GM19397 (cell line): Measurements from ENCODE around the gene CDR2.
"Not testable (repeated sequence)": the region's sequence is repeated elsewhere in the genome, so short reads cannot be mapped to it uniquely, and the experiment has no call there.

Experiments
- ATAC-seq: cut with Tn5 transposase; IDR thresholded peaks from one replicate; pipeline ENCODE4 v1.9.1; 2021; ENCODE audit warnings: mild to moderate bottlenecking, moderate library complexity; ENCODE audit not compliant: unreplicated experiment

Gene CDR2

GRCh38 chr16:22374311-22375116, at the start of gene CDR2:
Gene CDR2 (minus strand): TSS chr16:22374619. CDS start chr16:22374309, 310 bp downstream.
- ATAC-seq = peak; percentile 93

DNA sequence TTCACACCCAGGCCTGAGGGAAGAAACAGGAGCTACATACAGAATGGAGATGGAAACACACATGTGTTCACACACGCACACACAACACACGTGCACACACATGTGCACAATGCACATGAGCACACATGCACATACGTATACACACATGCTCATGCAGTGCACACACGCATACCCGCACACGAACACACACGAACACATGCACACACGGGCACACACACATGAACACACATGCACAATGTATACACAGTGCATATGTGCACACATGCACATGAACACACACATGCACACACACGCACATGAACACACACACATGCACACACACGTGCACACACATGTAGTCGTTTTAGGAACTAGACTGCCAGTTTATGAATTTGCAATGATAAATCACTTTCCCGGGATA, 49.3 kb upstream of the CDR2 start:
- no peak for ATAC-seq

DNA sequence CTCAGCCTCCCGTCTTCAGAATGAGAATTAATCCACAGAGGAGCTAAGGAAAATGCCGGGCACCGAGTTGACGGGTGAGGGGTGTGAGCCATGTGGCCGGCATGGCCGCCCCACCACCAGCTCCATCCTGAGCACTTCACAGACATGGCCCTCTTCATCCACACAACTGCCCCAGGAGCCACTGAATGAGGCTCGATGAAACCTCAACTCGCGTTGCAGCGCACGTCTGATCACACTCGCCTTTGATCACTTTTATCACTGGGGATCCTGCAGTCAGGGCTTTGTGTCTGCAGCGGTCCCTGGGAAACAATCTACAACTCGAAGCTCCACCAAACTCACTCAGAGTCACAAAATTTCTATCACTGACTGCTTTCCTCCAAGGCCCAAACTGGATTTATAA, 46.7 kb upstream of the CDR2 start:
- ATAC-seq = no peak

DNA sequence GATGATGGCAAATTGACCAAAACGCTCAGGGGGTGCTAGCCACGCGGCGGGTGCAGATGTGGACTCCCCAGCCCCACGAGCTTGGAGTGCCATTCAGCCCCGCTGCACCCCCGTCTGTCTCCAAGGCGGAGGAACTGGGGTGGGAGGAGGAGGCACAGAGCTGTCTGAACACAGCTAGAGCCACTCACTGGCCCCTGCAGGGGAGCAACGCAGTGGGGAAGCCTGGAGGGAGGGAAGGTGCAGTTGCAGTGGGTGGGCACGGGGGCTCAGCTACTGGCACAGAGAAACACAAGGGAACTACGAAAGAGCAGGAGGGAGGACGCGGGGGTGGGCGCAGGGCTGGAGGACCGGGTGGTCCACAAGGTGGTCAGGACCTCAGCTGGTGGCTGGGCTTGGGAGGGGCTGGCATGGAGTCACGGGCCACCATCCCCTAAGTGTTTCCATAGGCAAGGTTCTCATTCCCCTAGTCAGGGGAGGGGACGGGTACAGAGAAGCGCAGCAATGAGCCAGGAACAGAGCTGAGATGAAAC, 46.3 kb upstream of the CDR2 start:
- no peak for ATAC-seq

- ATAC-seq = no peak
Measured at GRCh38 chr16:22419908-22420307, 45.5 kb upstream of the CDR2 start.

GRCh38 chr16:22418826-22419225, 44.4 kb upstream of the CDR2 start:
- ATAC-seq = no peak

GRCh38 chr16:22417798-22418197, 43.4 kb upstream of the CDR2 start:
- not testable (repeated sequence) for ATAC-seq

GRCh38 chr16:22417019-22417418, 42.6 kb upstream of the CDR2 start:
- no peak for ATAC-seq

- no peak for ATAC-seq
Measured at GRCh38 chr16:22413819-22414218, 39.4 kb upstream of the CDR2 start.

DNA sequence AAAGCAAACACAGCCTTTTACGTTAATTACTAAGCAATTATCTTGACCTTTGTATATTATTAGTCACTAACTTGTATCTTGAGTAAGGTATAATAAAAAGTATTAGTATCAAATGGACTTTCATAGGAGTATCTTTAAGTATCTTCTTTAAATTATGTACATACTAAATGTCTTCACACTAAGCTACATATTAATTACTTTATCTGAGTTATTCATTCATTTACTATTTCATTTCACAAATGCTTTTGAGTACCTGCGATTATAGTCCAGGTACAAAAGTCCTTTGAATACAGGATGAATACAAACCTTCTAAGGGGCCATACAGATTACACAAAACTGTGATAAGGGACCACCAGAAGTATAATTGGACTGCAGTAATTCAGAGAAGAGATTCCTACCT, 33.1 kb upstream of the CDR2 start:
- ATAC-seq = no peak

- no peak for ATAC-seq
Measured at GRCh38 chr16:22402191-22402590, 27.8 kb upstream of the CDR2 start.

DNA sequence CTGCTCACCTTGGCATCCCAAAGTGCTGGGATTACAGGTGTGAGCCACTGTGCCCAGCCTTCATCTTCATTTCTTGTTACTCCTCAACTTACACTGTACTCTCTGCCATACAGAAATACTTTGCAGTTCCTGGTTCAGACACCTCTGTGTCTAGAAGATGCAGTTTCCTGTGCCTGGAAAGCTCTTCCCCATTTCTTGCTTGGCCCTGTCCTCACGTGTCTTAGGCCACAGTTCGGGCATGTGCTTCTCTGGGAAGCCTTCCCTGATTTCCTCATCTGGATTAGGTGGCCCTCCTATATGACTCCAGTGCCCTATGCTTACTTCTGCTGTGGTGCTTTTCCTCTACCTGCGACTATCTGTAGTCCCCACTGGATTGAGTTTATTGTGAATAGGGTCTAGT, 26.5 kb upstream of the CDR2 start:
- no peak for ATAC-seq

DNA sequence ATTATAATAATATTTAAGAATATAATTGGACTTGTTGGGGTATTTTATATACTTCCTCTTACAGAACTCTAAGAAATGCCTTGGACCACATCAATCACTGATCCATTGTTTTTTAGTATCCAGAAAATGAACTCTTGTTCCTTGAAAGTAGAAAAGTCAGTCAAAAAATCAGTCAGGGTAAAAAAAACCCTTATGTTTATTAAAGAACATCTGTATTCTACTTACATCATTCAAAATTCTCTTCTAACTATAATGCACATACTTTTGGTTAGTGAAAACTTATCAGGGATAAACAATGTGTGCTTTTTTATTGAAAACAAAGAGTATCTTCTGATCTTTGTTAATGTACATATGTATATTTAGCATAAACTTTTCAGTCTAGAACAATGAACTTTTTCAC, 23.5 kb upstream of the CDR2 start:
- ATAC-seq = no peak

DNA sequence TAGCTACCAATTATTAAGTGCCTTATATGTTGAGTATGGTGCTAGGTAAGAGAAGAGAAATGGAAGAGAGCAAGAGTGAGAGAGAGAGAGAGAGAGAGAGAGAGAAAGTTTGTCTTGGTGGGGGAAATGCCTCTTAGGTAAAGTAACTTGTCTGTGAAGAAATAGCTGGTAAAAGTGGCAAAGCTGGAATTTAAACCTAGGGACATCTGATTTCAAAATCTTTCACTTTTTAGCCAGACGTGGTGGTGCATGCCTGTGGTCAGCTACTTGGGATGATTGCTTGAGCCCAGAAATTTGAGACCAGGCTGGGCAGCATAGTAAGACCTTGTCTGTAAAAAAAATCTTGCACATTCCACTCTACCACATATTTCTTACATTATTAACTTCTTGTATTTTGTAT, 23.0 kb upstream of the CDR2 start:
- ATAC-seq = no peak

DNA sequence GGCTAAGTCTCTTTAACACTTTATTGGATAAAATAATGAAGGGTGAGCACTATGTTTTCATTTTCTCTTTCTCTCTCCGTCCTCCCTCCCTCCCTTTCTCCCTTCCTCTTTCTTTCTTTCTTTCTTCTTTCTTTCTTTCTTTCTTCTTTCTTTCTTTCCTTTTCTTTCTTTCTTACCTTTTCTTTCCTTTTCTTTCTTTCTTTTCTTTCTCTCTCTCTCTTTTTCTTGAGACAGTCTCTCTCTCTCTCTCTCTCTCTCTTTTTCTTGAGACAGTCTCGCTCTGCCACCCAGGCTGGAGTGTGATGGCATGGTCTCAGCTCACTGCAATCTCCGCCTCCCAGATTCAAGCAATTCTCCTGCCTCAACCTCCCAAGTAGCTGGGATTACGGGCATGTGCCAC, 21.5 kb upstream of the CDR2 start:
- ATAC-seq = no peak

- no peak for ATAC-seq
Measured at GRCh38 chr16:22394121-22394520, 19.7 kb upstream of the CDR2 start.

DNA sequence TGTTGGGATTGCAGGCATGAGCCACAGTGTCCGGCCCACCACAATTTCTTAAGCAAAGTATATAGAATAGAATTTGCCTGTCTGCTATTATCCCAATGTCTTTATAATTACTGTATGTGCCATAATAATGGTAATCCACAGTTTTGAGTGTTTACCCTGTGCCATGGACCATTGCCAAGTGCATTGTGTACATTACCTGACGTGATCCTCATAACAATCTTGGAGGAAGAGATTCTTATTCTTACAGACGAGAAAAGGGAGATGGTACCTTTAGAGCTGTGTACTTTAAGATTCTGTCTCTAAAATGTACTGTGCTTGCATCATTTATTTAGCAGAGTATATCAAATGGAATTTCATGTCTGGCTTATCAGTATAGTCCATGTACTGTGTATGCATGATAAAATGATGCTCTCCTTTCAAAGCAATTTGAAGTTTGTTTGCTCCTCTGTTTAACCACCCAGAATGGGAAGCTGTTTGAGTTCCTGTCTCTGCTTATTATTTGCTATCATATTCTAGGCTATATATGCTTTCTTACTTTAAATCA, 13.8 kb upstream of the CDR2 start:
- no peak for ATAC-seq

DNA sequence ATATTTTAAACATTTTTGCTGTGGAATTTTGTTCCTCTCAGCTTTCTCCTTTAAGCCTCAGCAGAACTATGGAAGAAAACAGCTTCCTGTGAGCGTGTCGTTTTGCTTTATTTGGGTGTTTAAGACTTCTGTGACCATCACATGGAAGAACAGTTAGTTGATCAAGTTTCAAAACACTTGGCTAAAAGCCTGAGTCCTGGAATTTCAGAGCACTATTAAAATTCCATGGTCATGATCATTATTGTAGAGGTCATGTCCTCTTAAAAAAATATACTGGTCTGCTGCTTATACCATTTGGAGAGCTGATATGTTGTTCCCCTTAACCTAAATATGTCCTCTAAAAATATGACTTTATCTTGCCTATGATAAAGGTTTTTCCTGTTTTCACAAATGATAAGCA, 12.6 kb upstream of the CDR2 start:
- no peak for ATAC-seq

GRCh38 chr16:22385196-22385595, 10.8 kb upstream of the CDR2 start:
- ATAC-seq = no peak

DNA sequence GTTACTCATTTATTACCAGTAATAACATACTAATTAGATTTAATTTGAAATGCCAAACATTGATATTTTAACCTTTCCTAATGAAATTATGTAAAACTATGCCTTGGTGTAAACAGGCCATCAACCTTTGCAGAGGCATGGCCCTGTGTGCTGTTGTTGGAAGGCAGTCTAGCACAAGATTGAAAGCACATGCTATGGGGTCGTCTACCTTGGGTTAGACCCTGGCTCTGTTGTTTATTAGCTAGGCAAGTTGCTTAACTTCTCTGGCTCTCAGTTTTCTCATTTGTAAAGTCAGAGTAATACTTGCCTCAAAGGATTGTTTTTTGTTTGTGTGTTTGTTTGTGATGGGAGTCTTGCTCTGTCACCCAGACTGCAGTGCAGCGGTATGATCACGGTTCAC, 9.4 kb upstream of the CDR2 start:
- no peak for ATAC-seq

DNA sequence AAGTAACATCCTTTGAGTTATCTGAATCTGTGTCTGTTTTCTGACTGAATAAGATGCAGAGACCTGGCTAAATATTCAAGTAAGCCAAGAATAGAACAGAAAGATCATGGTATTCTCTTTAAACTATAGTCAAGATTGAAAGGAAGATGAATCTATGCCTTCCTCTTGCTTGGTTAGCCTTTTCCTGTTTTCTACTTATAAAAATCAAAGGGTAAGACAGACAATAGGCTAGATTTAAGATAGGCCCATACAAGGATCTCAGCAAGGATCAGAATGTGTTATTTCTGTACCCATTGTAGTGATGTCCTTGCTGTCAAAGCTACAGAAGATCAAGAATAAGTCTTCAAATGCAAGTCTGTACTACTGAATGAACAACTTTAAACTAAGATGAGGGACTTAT, 7.0 kb upstream of the CDR2 start:
- ATAC-seq = no peak

DNA sequence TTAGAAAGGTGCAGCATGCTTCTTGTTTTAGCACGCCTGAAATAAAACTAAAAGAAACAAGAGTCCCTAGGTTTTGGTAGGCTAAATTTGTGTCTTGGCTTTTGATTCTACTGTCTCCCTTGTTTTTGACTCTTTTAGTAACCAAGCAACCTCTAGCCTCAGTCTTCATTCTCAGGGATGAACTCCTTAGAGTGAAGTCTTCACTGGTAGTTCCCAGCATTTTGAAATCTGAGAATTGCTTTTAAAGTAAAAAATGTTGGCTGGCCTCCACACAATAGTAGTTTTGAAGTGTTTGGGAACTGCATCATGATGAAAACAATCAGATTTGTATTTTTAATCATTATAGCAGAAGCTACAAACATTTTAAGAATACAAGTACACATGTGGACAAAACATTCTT, 6.1 kb upstream of the CDR2 start:
- no peak for ATAC-seq

DNA sequence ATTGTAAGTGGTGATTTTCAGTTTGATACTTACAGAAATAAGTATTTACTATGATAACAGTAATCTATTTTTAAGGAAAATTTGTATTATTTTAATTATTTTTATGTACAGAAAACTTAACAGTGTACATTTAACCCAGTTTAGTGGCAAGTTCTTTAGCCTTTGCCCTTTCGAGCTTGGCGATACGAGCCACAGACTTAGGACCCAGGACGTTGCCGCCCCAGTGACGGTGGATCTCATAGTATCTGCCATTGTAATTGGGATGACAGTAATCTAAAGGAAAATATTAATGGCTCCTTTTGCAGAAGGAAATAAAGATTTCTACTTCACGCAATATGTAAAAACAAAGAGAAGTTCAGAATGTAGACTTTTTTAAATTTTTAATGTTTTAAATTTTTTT, 5.2 kb upstream of the CDR2 start:
- ATAC-seq = no peak
